ENCODE data around the gene SMIM14.
"Not testable (repeated sequence)": the region's sequence is repeated elsewhere in the genome, so short reads cannot be mapped to it uniquely, and the experiment has no call there.

The SMIM14 gene

GRCh38 chr4:39521253-39521919, 117.3 kb downstream of the SMIM14 start:
- DNase-seq = no peak
- in situ Hi-C loops (cut with MboI; ENCODE audit: low pct_unique_long_range_greater_than_20kb, low sequenced_read_pairs) = no loop called here

GRCh38 chr4:39518484-39518883, 120.2 kb downstream of the SMIM14 start:
- DNase-seq = no peak
- in situ Hi-C loops (cut with MboI; ENCODE audit: low pct_unique_long_range_greater_than_20kb, low sequenced_read_pairs) = no loop called here

GRCh38 chr4:39516407-39516966, 122.2 kb downstream of the SMIM14 start:
- no peak for DNase-seq
- in situ Hi-C loops (cut with MboI; ENCODE audit: low pct_unique_long_range_greater_than_20kb, low sequenced_read_pairs) = no loop called here

GRCh38 chr4:39515669-39516401, 122.8 kb downstream of the SMIM14 start:
- DNase-seq; in situ Hi-C loops (cut with MboI; ENCODE audit: low pct_unique_long_range_greater_than_20kb, low sequenced_read_pairs): not testable (repeated sequence)

- in situ Hi-C loops (cut with MboI; ENCODE audit: low pct_unique_long_range_greater_than_20kb, low sequenced_read_pairs) = no loop called here
- no peak for DNase-seq
Observed at GRCh38 chr4:39514888-39515401, 123.7 kb downstream of the SMIM14 start.

- in situ Hi-C loops (cut with MboI; ENCODE audit: low pct_unique_long_range_greater_than_20kb, low sequenced_read_pairs); DNase-seq: not testable (repeated sequence)
Observed at GRCh38 chr4:39514266-39514665, 124.4 kb downstream of the SMIM14 start.

GRCh38 chr4:39510348-39510929, 128.2 kb downstream of the SMIM14 start:
- in situ Hi-C loops (cut with MboI; ENCODE audit: low pct_unique_long_range_greater_than_20kb, low sequenced_read_pairs) = no loop called here
- no peak for DNase-seq

- in situ Hi-C loops (cut with MboI; ENCODE audit: low pct_unique_long_range_greater_than_20kb, low sequenced_read_pairs) = no loop called here
- DNase-seq = no peak
Observed at GRCh38 chr4:39505581-39505980, 133.1 kb downstream of the SMIM14 start.

GRCh38 chr4:39504538-39504937, 134.1 kb downstream of the SMIM14 start:
- in situ Hi-C loops (cut with MboI; ENCODE audit: low pct_unique_long_range_greater_than_20kb, low sequenced_read_pairs) = no loop called here
- no peak for DNase-seq

GRCh38 chr4:39502664-39503035, 136.0 kb downstream of the SMIM14 start:
- DNase-seq; in situ Hi-C loops (cut with MboI; ENCODE audit: low pct_unique_long_range_greater_than_20kb, low sequenced_read_pairs): not testable (repeated sequence)

GRCh38 chr4:39502019-39502663, 136.5 kb downstream of the SMIM14 start:
- in situ Hi-C loops (cut with MboI; ENCODE audit: low pct_unique_long_range_greater_than_20kb, low sequenced_read_pairs) = no loop called here
- no peak for DNase-seq

- DNase-seq = no peak
- in situ Hi-C loops (cut with MboI; ENCODE audit: low pct_unique_long_range_greater_than_20kb, low sequenced_read_pairs) = no loop called here
Observed at GRCh38 chr4:39498727-39499020, 140.0 kb downstream of the SMIM14 start.

GRCh38 chr4:39497909-39498726, 140.5 kb downstream of the SMIM14 start:
- in situ Hi-C loops (cut with MboI; ENCODE audit: low pct_unique_long_range_greater_than_20kb, low sequenced_read_pairs) = no loop called here
- no peak for DNase-seq

All from KBM-7 (cell line).